HepG2 (cell line): Measurements from ENCODE around the gene PPP4R1. TPM values are rescaled to one million over a fixed set of nuclear protein-coding genes. Genes with fewer than 3 reads are reported as not detected.

Experiments used
- ATAC-seq: fragments of 200-7000 bp; cut with Tn5 transposase; 3 replicates; pipeline ENCODE4 v1.9.1; 2020; ENCODE audit warnings: mild to moderate bottlenecking, moderate library complexity
- BruUV-seq: library from RNA; stranded (reverse); fragments of 400-500 nt; replicated peaks from 2 replicates; lab custom pipeline; 2021; lab: Mats Ljungman, UMichigan
- CTCF ChIA-PET: fragments of 300-600 bp; formaldehyde crosslinking; extraction: SDS; loops from one replicate; lab custom pipeline; 2021; ENCODE audit warnings: low total read pairs, inconsistent platforms, low intra/inter-chr PET ratio; lab: Yijun Ruan, JAX
- POLR2A ChIA-PET: fragments of 350-600 bp; sonication (Branson Sonifier 250); formaldehyde crosslinking; loops from one replicate; lab custom pipeline; 2020; ENCODE audit warnings: antibody characterized with exemption, inconsistent platforms; lab: Yijun Ruan, JAX
- DNase-seq: peaks from one replicate; pipeline ENCODE4 v3.0.0-alpha.2; 2015; ENCODE audit warnings: low spot score
- FAIRE-seq: peaks from 3 replicates; lab custom pipeline; 2011; peaks lifted over from hg19 to GRCh38; lab: Jason Lieb, UNC
- H2AFZ ChIP-seq: one replicate; pipeline ENCODE4 v1.6.1; 2011; ENCODE audit warnings: low read length, inconsistent platforms
- H3K27ac ChIP-seq: fragments of 300-600 bp; 3 replicates; pipeline ENCODE4 v1.8.0; 2011; ENCODE audit warnings: mixed run types, mild to moderate bottlenecking, mixed read lengths, low read length, inconsistent platforms; ENCODE audit not compliant: insufficient read depth; ENCODE audit errors: extremely low read length
- H3K27me3 ChIP-seq, 2 experiments: fragments of 200-600 bp in 1 of 2; 2 replicates in 1 of 2; 3 replicates in 1 of 2; pipeline versions ENCODE4 v1.6.0 to v1.8.0; 2011; ENCODE audit warnings: low read length in 2 of 2, mild to moderate bottlenecking in 2 of 2, moderate library complexity in 2 of 2, inconsistent platforms in 1 of 2; ENCODE audit not compliant: insufficient read depth in 2 of 2, control insufficient read depth in 1 of 2
- H3K36me3 ChIP-seq, 2 experiments: fragments of 200-600 bp in 1 of 2; replicated peaks in 1 of 2; 2 replicates in 1 of 2; 3 replicates in 1 of 2; pipeline versions ENCODE4 v1.5.1 to v1.8.0; 2011; ENCODE audit warnings: low read length in 2 of 2, inconsistent platforms in 1 of 2; ENCODE audit not compliant: insufficient read depth in 2 of 2, control insufficient read depth in 1 of 2
- H3K4me1 ChIP-seq: 2 replicates; pipeline ENCODE4 v1.5.1; 2012; ENCODE audit warnings: low read length, inconsistent platforms; ENCODE audit not compliant: insufficient read depth
- H3K4me2 ChIP-seq: 2 replicates; pipeline ENCODE4 v1.6.0; 2011; ENCODE audit warnings: low read depth, low read length, inconsistent platforms
- H3K4me3 ChIP-seq, 3 experiments: fragments of 200-600 bp in 1 of 3; sonication (generic), shearing (Covaris generic) in 1 of 3; replicated peaks in 1 of 3; 2 replicates each; pipeline ENCODE4 v1.5.1; 2011 to 2016; ENCODE audit warnings: low read length in 3 of 3, inconsistent platforms in 2 of 3, low read depth in 2 of 3, mild to moderate bottlenecking in 2 of 3, control low read depth in 1 of 3, mixed read lengths in 1 of 3; ENCODE audit not compliant: insufficient read depth in 1 of 3
- H3K79me2 ChIP-seq: one replicate; pipeline ENCODE4 v1.6.1; 2011; ENCODE audit warnings: low read length, inconsistent platforms; ENCODE audit not compliant: insufficient read depth
- H3K9ac ChIP-seq: 2 replicates; pipeline ENCODE4 v1.6.0; 2011; ENCODE audit warnings: mild to moderate bottlenecking, low read depth, low read length, inconsistent platforms; ENCODE audit not compliant: insufficient read depth
- H3K9me3 ChIP-seq: 2 replicates; pipeline ENCODE4 v1.5.1; 2012; ENCODE audit warnings: mild to moderate bottlenecking, low read length
- H4K20me1 ChIP-seq: 2 replicates; pipeline ENCODE4 v1.6.0; 2011; ENCODE audit warnings: inconsistent platforms, mild to moderate bottlenecking, low read length, moderate library complexity; ENCODE audit not compliant: insufficient read depth
- CREM ChIP-seq, 2 experiments: sonication (generic) in 1 of 2; formaldehyde crosslinking in 1 of 2; IDR thresholded peaks; 2 replicates each; pipeline versions ENCODE4 v1.4.0 to v1.6.1; 2016 to 2020; ENCODE audit warnings: antibody characterized with exemption in 1 of 2, mild to moderate bottlenecking in 1 of 2, missing genetic modification reagents in 1 of 2
- GPBP1L1 ChIP-seq: sonication (generic); formaldehyde crosslinking; IDR thresholded peaks from 2 replicates; pipeline ENCODE4 v1.5.0; 2020; ENCODE audit warnings: mild to moderate bottlenecking, missing genetic modification reagents
- KDM1A ChIP-seq: IDR thresholded peaks from 2 replicates; pipeline ENCODE4 v1.6.1; 2016; ENCODE audit warnings: missing compliant biosample characterization
- MEIS1 ChIP-seq: sonication (generic); formaldehyde crosslinking; IDR thresholded peaks from 2 replicates; pipeline ENCODE4 v1.9.0; 2021; ENCODE audit warnings: mild to moderate bottlenecking, missing genetic modification reagents, moderate library complexity, borderline replicate concordance
- PCBP2 ChIP-seq: fragments of 200-400 bp; formaldehyde crosslinking; optimal IDR thresholded peaks from 2 replicates; pipeline ENCODE3; 2018; ENCODE audit warnings: low read length, low read depth; ENCODE audit not compliant: poor library complexity, severe bottlenecking
- PPARG ChIP-seq: conservative IDR thresholded peaks from 2 replicates; pipeline ENCODE4 v1.6.1; 2016; ENCODE audit warnings: missing biosample characterization, missing genetic modification reagents
- RAD51 ChIP-seq: fragments of 450-650 bp; IDR thresholded peaks from 2 replicates; pipeline ENCODE4 v1.6.1; 2016; ENCODE audit warnings: borderline replicate concordance
- ZNF614 ChIP-seq: IDR thresholded peaks from 2 replicates; pipeline ENCODE4 v1.6.1; 2018; ENCODE audit warnings: missing biosample characterization, missing genetic modification reagents, inconsistent platforms, borderline replicate concordance
- WGBS: methylation state at CpG from one replicate; pipeline ENCODE4 v1.1.6; 2017; ENCODE audit warnings: low lambda C conversion rate; 5-methylcytosine and 5-hydroxymethylcytosine counted together
- in situ Hi-C: cut with HindIII; loops from 2 replicates; pipeline ENCODE4 v1.10.0; 2017; ENCODE audit warnings: low pct_unique_long_range_greater_than_20kb; ENCODE audit not compliant: extremely low pct_ligation_motif_present
- intact Hi-C: fragments of 100-400 bp; cut with micrococcal nuclease; formaldehyde crosslinking; loops from one replicate; pipeline ENCODE4 v1.10.0; 2022; ENCODE audit not compliant: unreplicated experiment
- polyA plus RNA-seq, 8 experiments: library from polyadenylated mRNA; depleted of rRNA in 3 of 8; stranded (reverse) in 7 of 8; unstranded in 1 of 8; fragments of >200 nt; fragmentation: Illumina TruSeq in 4 of 8; extraction: Trizol in 4 of 8; gene quantifications; 2 replicates each; pipeline versions ENCODE4 v1.2.1 to v1.2.3, GENCODE V29; 2011 to 2016; ENCODE audit warnings: low read depth in 4 of 8, missing spikeins in 1 of 8, mixed read lengths in 1 of 8; ENCODE audit not compliant: insufficient read depth in 1 of 8
- total RNA-seq, 5 experiments: library from RNA; depleted of rRNA; stranded (reverse); fragments of >200 nt; fragmentation: Illumina TruSeq; extraction: Trizol; gene quantifications; 2 replicates each; pipeline ENCODE4 v1.2.3, GENCODE V29; 2016; ENCODE audit warnings: low read depth in 1 of 5
- TF ChIP-seq, protein P1 (sequence below): sonication (generic); formaldehyde crosslinking; IDR thresholded peaks from 2 replicates; pipeline ENCODE4 v1.4.0; 2020; ENCODE audit warnings: missing genetic modification reagents
- TF ChIP-seq, protein P2 (sequence below): sonication (generic); formaldehyde crosslinking; IDR thresholded peaks from 2 replicates; pipeline ENCODE4 v1.5.1; 2020; ENCODE audit warnings: missing genetic modification reagents, mild to moderate bottlenecking, borderline replicate concordance

Gene PPP4R1
- total and polyA plus RNA-seq, 2 of the 13 experiments (the other 11 are each of a cell fraction or from before 2014, with no cell fraction given) = 66.5 to 72.4 TPM

DNA sequence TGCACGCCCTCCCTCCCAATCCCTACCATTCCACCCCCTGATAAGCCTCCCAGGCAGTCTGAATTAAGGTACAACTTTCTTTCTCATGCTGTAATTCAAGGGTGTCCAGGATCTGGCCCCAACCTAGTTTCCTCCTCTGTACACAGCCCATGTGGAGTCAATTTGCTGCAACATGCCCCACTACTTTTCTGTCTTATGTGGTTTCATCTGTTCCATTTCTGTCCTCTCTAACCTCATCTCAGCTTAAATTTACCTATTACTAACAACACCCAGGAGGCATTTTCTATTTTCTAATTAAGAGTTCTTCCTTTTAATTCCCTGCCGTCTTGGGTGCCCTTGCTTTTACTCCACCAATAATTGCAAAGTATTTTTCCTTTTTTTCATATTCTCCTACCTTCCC, 10.0 kb downstream of the PPP4R1 start:
- DNase-seq (no peak), FAIRE-seq (no peak), ATAC-seq (no peak)
- Histone ChIP-seq H4K20me1 (no peaks in the 10 kb centered on the region), H3K4me2 (no peak overlapping the region), H3K79me2 (peaks cover 94% of the 10 kb centered on the region), H3K27me3 (no peaks in the 10 kb centered on the region), H3K4me3 (no peak overlapping the region), H2AFZ (no peak overlapping the region), H3K9ac (no peak overlapping the region), H3K27ac (no peak overlapping the region), H3K36me3 (no peaks in the 10 kb centered on the region; a peak in 2 of 5 replicates), H3K9me3 (no peaks in the 10 kb centered on the region), H3K4me1 (peaks cover 53% of the 10 kb centered on the region)
- CTCF ChIA-PET = no interaction called here
- WGBS = 94% methylated on average over 2 of the region's 2 CpGs
- in situ Hi-C loops = no loop called here
- intact Hi-C loops = no loop called here
- POLR2A ChIA-PET = no interaction called here
- no peak for TF ChIP-seq ZNF614
- no peak for TF ChIP-seq PCBP2
- TF ChIP-seq, protein P1, sequence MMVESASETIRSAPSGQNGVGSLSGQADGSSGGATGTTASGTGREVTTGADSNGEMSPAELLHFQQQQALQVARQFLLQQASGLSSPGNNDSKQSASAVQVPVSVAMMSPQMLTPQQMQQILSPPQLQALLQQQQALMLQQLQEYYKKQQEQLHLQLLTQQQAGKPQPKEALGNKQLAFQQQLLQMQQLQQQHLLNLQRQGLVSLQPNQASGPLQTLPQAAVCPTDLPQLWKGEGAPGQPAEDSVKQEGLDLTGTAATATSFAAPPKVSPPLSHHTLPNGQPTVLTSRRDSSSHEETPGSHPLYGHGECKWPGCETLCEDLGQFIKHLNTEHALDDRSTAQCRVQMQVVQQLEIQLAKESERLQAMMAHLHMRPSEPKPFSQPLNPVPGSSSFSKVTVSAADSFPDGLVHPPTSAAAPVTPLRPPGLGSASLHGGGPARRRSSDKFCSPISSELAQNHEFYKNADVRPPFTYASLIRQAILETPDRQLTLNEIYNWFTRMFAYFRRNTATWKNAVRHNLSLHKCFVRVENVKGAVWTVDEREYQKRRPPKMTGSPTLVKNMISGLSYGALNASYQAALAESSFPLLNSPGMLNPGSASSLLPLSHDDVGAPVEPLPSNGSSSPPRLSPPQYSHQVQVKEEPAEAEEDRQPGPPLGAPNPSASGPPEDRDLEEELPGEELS = no peak
- no peak for TF ChIP-seq PPARG (CRISPR knock-in tag)
- no peak for TF ChIP-seq GPBP1L1 (CRISPR knock-in tag)
- TF ChIP-seq RAD51 = no peak
- TF ChIP-seq, protein P2, sequence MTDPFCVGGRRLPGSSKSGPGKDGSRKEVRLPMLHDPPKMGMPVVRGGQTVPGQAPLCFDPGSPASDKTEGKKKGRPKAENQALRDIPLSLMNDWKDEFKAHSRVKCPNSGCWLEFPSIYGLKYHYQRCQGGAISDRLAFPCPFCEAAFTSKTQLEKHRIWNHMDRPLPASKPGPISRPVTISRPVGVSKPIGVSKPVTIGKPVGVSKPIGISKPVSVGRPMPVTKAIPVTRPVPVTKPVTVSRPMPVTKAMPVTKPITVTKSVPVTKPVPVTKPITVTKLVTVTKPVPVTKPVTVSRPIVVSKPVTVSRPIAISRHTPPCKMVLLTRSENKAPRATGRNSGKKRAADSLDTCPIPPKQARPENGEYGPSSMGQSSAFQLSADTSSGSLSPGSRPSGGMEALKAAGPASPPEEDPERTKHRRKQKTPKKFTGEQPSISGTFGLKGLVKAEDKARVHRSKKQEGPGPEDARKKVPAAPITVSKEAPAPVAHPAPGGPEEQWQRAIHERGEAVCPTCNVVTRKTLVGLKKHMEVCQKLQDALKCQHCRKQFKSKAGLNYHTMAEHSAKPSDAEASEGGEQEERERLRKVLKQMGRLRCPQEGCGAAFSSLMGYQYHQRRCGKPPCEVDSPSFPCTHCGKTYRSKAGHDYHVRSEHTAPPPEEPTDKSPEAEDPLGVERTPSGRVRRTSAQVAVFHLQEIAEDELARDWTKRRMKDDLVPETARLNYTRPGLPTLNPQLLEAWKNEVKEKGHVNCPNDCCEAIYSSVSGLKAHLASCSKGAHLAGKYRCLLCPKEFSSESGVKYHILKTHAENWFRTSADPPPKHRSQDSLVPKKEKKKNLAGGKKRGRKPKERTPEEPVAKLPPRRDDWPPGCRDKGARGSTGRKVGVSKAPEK (CRISPR knock-in tag) = no peak
- TF ChIP-seq MEIS1 = no peak
- TF ChIP-seq KDM1A (CRISPR knock-in tag) = no peak
- TF ChIP-seq CREM (IDR thresholded peaks at IDR 0.05) = no peak
- TF ChIP-seq CREM (CRISPR knock-in tag; IDR thresholded peaks at IDR 0.05) = no peak
- BruUV-seq = no TSS peak
